ENCODE measurements around the gene NR1D1. TPM values are rescaled to one million over a fixed set of nuclear protein-coding genes. Genes with fewer than 3 reads are reported as not detected.

The NR1D1 gene
- polyA plus RNA-seq, 1 of the 3 experiments (the other 2 are of a cell fraction), result 6.5 TPM

GRCh38 chr17:40110026-40110845, 9.8 kb upstream of the NR1D1 start:
- CTCF ChIA-PET, result interaction anchor here (0.6 to 6.5 kb wide), 22 partner anchors 10 to 193 kb away, joined by 3 to 100 read pairs (median 12); partner anchors contain the start of genes CASC3, CSF3, NR1D1 and RAPGEFL1
- H3K4me2 ChIP-seq, result peak overlapping the region; percentile 71; the same call in 1 of the 2 replicates
- H3K27ac ChIP-seq (ENCODE audit: low read depth in 2 of 2, low read length in 1 of 2), result peak overlapping the region; percentile 81 to 85
- no peaks in the 10 kb centered on the region for H3K27me3 ChIP-seq (ENCODE audit: insufficient read depth)
- H3F3A ChIP-seq (replicated peaks; ENCODE audit: insufficient read depth), result peaks cover 43% of the 10 kb centered on the region
- H3K4me3 ChIP-seq (ENCODE audit: low read depth in 2 of 2, low read length in 1 of 2), result no peak overlapping the region
- DNase-seq, result peak; percentile 76
- 67% methylated on average over 3 of the region's 3 CpGs for WGBS (ENCODE audit: low lambda C conversion rate)
- H3K9me2 ChIP-seq, result no peaks in the 10 kb centered on the region
- H3K4me1 ChIP-seq (ENCODE audit: control insufficient read depth in 1 of 2, insufficient read depth in 2 of 2, low read depth in 1 of 2, low read length in 1 of 2), result peaks cover 37 to 41% of the 10 kb centered on the region in 2 experiments
- POLR2A ChIA-PET, result interaction anchor here (0.6 to 5.0 kb wide), 2 partner anchors 9 to 10 kb away, joined by 3 to 25 read pairs; partner anchors contain the start of gene NR1D1
- H3K9me3 ChIP-seq, result no peaks in the 10 kb centered on the region
- TF ChIP-seq POLR2AphosphoS5 (IDR thresholded peaks at IDR 0.05; ENCODE audit: low read depth, low read length) (no peak), RCOR1 (IDR thresholded peaks at IDR 0.05; ENCODE audit: low read length) (peak; percentile 26; the same call in 1 of the 2 replicates), REST (IDR thresholded peaks at IDR 0.05; ENCODE audit: low read depth, low read length) (no peak), GATA2 (CRISPR knock-in tag; IDR thresholded peaks at IDR 0.05) (peak; percentile 85), PBX3 (IDR thresholded peaks at IDR 0.05) (no peak), EP300 (IDR thresholded peaks at IDR 0.05; ENCODE audit: borderline replicate concordance in 1 of 2, low read depth in 1 of 2, low read length in 1 of 2) (0 out of 4 replicates have a peak, but pooled peaks of 1 of the 2 experiments have one; percentile 16)
- H3K79me2 ChIP-seq (ENCODE audit: insufficient read depth), result no peaks in the 10 kb centered on the region
- H2AFZ ChIP-seq (ENCODE audit: low read depth), result peak overlapping the region; percentile 59; the same call in 1 of the 2 replicates
- H4K20me1 ChIP-seq (ENCODE audit: insufficient read depth), result no peaks in the 10 kb centered on the region
- H3K9ac ChIP-seq, result peak overlapping the region; percentile 15; the same call in 1 of the 2 replicates
- H3K36me3 ChIP-seq (replicated peaks in 1 of 2; ENCODE audit: control insufficient read depth in 1 of 2, insufficient read depth in 2 of 2, low read length in 1 of 2), result no peaks in the 10 kb centered on the region

- Histone ChIP-seq H3K9me2 (no peaks in the 10 kb centered on the region), H3K9ac (no peak overlapping the region), H2AFZ (ENCODE audit: low read depth) (no peak overlapping the region), H3K27ac (ENCODE audit: low read depth in 2 of 2, low read length in 1 of 2) (no peak overlapping the region), H3K79me2 (ENCODE audit: insufficient read depth) (no peaks in the 10 kb centered on the region), H3K9me3 (no peaks in the 10 kb centered on the region), H3K27me3 (ENCODE audit: insufficient read depth) (no peaks in the 10 kb centered on the region), H3K4me2 (no peak overlapping the region), H4K20me1 (ENCODE audit: insufficient read depth) (no peaks in the 10 kb centered on the region), H3F3A (replicated peaks; ENCODE audit: insufficient read depth) (peaks cover 32% of the 10 kb centered on the region), H3K4me1 (ENCODE audit: control insufficient read depth in 1 of 2, insufficient read depth in 2 of 2, low read depth in 1 of 2, low read length in 1 of 2) (peaks cover 37% of the 10 kb centered on the region in 2 experiments), H3K4me3 (ENCODE audit: low read depth in 2 of 2, low read length in 1 of 2) (no peak overlapping the region), H3K36me3 (replicated peaks in 1 of 2; ENCODE audit: control insufficient read depth in 1 of 2, insufficient read depth in 2 of 2, low read length in 1 of 2) (no peaks in the 10 kb centered on the region)
- TF ChIP-seq CTCF (IDR thresholded peaks at IDR 0.05), result peak; percentile 27; the same call in 1 of the 2 replicates
- no peak for TF ChIP-seq REST (IDR thresholded peaks at IDR 0.05; ENCODE audit: low read depth, low read length)
- ChIA-PET POLR2A (interaction anchor here (0.6 kb wide), 1 partner anchor 8 kb away, joined by 3 read pairs; the partner anchor contains the start of gene NR1D1), CTCF (interaction anchor here (1.3 to 6.5 kb wide), 11 partner anchors 11 to 82 kb away, joined by 3 to 100 read pairs (median 11); partner anchors contain the start of genes NR1D1 and THRA)
- DNase-seq, result no peak
- WGBS (ENCODE audit: low lambda C conversion rate), result 91% methylated on average over 8 of the region's 9 CpGs
These were observed 8.8 kb upstream of the NR1D1 start for GRCh38 chr17:40108970-40109824.
